Measurements from ENCODE around the gene SFXN4.

DNA sequence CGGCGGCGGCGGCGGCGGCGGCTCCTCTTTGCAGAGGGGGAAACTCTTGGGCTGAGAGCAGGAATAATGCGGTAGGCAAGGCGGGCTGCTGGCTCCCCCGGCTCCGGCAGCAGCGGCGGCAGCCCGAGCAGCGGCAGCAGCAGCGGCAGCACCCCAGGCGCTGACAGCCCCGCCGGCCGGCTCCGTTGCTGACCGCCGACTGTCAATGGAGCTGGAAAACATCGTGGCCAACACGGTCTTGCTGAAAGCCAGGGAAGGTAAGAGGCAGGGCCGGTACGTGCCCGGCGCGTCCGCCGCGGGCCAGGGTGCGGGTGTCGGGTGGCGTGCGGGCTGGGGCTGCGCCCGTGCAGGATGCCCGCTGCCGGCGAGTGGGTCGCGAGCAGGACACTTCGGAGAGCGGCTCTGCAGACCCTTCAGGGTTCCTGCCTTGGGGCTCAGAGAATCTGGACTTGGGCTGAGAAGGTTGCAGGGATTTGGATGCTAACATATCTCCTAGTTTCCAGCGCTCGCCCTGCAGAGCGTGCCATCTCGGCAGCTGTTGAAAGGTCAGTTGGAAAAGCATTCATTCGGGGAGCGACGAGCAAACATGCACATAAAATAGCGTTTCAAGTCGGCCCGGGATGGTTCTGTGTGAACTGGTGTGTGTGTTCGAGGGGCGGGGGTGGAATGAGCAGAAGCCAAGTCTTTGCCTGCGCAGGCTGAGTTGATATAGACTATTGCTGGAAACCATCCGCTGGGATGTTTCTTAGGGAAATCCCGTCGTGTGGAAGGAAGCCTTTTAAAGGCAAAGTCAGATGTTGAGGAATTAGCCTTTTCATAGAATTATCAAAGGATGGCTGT lies 42.4 kb upstream of the SFXN4 start:
- no peak for TF ChIP-seq EZH2 (IDR thresholded peaks at IDR 0.05; ENCODE audit: insufficient read depth, low read length)
- TF ChIP-seq, protein P1, sequence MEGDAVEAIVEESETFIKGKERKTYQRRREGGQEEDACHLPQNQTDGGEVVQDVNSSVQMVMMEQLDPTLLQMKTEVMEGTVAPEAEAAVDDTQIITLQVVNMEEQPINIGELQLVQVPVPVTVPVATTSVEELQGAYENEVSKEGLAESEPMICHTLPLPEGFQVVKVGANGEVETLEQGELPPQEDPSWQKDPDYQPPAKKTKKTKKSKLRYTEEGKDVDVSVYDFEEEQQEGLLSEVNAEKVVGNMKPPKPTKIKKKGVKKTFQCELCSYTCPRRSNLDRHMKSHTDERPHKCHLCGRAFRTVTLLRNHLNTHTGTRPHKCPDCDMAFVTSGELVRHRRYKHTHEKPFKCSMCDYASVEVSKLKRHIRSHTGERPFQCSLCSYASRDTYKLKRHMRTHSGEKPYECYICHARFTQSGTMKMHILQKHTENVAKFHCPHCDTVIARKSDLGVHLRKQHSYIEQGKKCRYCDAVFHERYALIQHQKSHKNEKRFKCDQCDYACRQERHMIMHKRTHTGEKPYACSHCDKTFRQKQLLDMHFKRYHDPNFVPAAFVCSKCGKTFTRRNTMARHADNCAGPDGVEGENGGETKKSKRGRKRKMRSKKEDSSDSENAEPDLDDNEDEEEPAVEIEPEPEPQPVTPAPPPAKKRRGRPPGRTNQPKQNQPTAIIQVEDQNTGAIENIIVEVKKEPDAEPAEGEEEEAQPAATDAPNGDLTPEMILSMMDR (IDR thresholded peaks at IDR 0.05; ENCODE audit: insufficient read depth, low read depth, low read length), result no peak
